Activated naive CD4-positive, alpha-beta T cell treated with anti-CD3 and anti-CD28 coated beads, Interleukin-2, amount 50 U/mL, for 72 hours (primary cell): Measurements from ENCODE around the gene PPP1R3C. TPM values are rescaled to one million over a fixed set of nuclear protein-coding genes. Genes with fewer than 3 reads are reported as not detected.
A peak's percentile ranks its signal among the peaks of the same experiment; 100 is the strongest.

Experiments
- ATAC-seq, 2 donors: fragments of 150-1000 bp; cut with Tn5 transposase; 2 replicates each; pipeline ENCODE4 v1.10.0; 2021; ENCODE audit warnings: mild to moderate bottlenecking in 2 of 2, moderate library complexity in 2 of 2
- DNase-seq, 2 donors: peaks; one replicate each; pipeline ENCODE4 v3.0.0; 2021 to 2022; ENCODE audit warnings: low spot score in 2 of 2
- H3K27ac Mint-ChIP-seq, 2 donors: one replicate each; pipeline ENCODE4 v1.8.0; 2022; ENCODE audit warnings: mild to moderate bottlenecking in 2 of 2, mixed read lengths in 2 of 2
- H3K36me3 Mint-ChIP-seq, 2 donors: one replicate each; pipeline ENCODE4 v1.8.0; 2022; ENCODE audit warnings: mixed read lengths in 2 of 2
- H3K9me3 Mint-ChIP-seq, 2 donors: one replicate each; pipeline ENCODE4 v1.8.0; 2022; ENCODE audit warnings: mixed read lengths in 2 of 2
- total RNA-seq, 2 donors: library from RNA; stranded (reverse); gene quantifications; one replicate each; pipeline ENCODE4 v1.2.3, GENCODE V29; 2022

The PPP1R3C gene
- under 1 TPM; 0.09 to 0.82 TPM for total RNA-seq

DNA sequence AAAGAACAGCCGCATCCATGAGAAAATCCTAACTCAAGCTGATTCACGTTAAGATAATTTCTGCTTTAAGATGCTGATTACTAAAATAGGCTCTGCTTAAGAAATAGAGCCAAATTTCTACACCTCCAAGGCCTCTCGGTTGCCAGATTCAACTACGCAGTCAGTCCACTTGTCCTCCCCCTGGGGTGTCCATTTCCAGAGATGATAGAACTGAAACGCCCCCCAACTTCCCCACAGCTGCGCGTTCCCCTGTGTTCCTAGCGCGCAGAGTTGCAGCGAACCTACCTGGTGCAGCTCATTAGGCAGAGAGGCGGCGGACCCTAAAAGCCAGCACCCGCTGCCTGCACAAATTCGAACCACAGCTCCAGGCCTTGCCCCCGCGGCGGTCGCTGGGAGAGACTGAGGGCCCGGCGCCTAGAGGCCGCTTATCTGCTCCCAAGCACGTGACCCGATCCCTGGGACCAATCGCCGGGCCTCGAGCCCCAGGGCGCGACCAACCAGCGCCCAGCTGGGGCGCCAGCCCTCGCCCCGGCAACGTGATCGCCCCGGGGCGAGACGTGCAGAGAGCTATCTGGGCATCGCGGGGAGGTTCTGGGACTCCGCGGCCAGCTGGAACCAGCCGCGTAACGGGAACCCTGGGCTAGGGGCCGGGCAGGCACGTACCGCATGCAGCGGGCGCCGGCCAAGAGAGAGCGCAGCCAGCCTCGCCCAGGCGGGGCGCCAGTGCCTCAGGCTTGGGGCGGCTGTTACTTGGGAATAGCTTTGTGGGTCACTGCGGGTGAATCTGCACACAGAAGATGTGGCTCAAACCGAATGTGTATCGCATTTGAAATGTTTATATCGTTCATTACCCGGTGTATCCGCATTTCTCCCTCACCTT, at the start of gene PPP1R3C:
Gene PPP1R3C, minus strand, starts transcription at position 401 of the 880 bp plus-strand sequence. Its CDS starts 102 bp downstream, at position 299.
- ATAC-seq: peak; percentile 86 to 95
- Mint-ChIP-seq H3K27ac (no peak within 1 kb of the TSS), H3K36me3 (no peaks in the 10 kb centered on the region), H3K9me3 (no peaks in the 10 kb centered on the region)
- DNase-seq: peak; percentile 61 to 70

DNA sequence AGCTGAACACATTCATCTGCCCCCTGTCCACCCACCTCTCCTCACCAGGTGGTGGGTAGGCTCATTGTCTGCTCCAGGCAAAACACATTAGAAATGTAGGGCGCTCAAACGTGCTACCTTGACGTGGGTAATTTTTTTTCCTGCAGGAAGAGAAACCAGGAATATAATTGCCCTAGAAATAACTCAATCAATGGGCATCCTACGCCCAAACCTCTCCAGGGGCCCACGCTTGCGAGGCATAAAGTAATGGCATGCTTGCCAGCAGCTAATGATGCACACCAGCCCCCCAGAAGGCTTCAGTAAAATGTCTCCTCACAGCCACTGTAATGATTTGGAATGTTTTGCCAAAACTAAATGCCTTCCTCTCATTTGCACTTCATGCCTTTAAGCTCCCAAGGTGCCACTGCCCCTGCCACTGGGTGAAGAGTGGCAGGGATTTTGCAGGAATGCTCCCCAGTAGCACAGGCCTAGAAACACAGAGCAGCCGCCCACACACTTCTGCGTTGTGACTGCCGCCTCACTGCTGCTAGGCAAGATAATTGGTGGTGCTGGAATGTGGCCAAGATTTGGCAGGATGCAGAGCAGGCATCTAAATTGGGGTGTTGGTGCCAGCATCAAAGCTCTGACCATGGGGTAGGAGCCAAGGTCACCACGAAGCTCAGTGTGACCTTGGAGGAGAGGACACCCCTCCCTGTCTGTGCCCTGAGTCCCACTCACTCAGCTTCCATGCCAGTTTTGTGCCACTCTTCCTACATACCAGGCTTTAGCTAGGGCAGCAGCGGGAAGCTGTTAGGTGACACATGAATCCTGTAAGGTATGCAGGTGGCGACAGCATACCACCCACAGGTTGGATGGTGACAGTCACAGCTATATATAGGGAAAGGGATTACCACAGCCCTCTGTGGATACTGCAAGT, 48.7 kb upstream of the PPP1R3C start:
- Mint-ChIP-seq H3K36me3 (no peaks in the 10 kb centered on the region), H3K27ac (no peak overlapping the region), H3K9me3 (no peaks in the 10 kb centered on the region)
- DNase-seq (no peak), ATAC-seq (no peak)

DNA sequence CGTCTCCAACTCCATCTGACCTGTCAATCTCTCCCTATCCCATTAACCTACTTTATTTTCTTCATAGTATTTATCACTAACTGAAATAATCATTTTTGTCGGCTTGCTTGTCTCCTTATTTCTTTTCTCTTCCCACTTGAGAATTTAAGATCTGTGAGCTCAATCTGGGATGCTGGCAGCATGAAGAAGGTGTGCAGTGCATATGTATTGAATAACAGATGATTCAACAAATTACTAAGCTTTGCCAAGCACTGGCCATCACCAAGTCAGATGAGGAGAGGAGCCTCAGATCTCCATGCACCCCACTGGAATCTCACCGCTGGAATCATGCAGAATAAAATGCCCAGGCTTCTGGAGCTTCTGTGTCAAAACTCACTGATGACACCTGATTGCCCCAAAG, 47.6 kb upstream of the PPP1R3C start:
- ATAC-seq (no peak), DNase-seq (no peak)
- Mint-ChIP-seq H3K9me3 (no peaks in the 10 kb centered on the region), H3K36me3 (no peaks in the 10 kb centered on the region), H3K27ac (no peak overlapping the region)

DNA sequence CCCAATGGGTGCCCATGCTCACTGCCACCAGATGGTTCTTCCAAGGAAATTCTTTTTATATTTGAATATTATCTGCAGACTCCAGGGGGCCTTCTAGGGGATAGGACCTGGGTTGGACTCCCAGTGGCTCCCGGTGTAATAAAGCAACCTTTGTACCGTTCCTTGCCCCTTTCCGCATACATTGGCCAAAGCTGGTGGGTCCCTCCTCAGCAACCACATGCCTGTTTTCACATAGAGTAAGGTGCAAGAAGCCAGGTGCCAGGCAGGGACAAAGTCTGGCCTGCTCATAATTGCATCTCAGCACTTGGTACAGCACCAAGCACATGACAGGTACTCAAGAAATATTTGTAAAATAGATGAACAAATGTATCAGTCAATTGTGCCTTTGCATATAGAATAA, 46.4 kb upstream of the PPP1R3C start:
- DNase-seq (no peak), ATAC-seq (no peak)
- Mint-ChIP-seq H3K36me3 (no peaks in the 10 kb centered on the region), H3K9me3 (no peaks in the 10 kb centered on the region), H3K27ac (no peak overlapping the region)

DNA sequence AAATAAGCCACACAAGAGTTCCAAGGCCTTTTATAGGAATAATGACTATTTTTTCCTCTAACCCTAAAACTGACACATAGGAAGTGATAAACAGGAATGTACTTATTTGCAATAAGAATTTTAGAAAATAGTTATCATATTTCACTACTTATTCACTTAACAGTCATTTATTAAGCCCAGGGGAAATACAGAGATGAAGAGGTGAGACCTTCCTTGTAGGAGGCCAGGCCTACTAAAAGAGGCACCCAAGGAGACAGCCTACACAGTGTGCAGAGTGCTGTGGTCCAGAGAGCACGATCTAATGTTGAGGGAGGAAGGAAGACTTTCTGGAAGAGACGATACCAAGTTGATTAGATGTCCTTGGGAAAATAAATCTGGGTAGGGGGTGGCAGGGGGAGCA, 45.0 kb upstream of the PPP1R3C start:
- ATAC-seq (no peak), DNase-seq (no peak)
- Mint-ChIP-seq H3K36me3 (no peaks in the 10 kb centered on the region), H3K27ac (no peak overlapping the region), H3K9me3 (no peaks in the 10 kb centered on the region)

DNA sequence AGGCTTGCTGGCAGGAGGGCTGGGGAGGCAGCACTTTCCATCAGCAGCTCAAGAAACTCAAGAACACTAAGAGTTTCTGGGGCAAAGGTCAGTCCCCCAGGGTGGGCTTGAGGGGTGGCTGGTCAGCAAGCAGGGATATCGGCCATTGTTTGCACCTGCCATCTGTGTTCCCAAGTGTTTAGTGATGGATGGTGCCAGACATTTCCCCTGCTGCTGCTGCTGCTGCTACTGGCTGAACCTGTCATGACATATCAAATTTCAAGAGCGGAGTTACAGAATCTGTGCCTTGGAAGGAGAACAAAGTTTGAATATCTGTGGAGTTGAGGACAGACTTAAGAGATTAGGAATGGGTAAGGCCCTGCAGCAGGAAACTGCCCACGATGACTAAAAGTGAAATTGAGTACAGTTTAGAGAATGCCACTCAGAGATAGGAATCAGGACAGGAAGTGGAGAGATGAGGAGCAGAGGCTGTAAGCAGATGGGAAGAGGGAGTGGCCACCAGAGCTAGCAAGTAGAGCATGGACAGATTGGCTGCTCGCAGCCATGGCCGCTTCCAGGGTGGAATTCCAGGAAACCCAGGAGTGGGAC, 39.2 kb upstream of the PPP1R3C start:
- Mint-ChIP-seq H3K36me3 (no peaks in the 10 kb centered on the region), H3K27ac (no peak overlapping the region), H3K9me3 (no peaks in the 10 kb centered on the region)
- DNase-seq: no peak
- ATAC-seq: peak in 1 of 2 donors; percentile 57

DNA sequence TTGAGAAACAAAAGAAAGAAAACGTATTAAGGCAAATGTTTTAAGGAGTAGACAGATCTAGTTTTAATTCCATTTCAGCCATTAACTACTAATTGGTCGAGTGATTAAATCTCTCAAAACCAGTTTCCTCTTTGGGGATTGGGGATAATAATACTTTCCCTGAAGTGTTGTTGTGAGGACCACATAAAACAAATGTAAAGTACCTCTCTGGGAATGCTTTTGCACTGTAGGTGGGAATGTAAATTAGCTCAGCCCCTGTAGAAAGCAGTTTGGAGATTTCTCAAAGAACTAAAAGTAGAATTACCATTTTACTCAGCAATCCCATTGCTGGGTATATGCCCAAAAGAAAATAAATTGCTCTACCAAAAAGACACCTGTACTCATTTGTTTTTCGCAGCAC, 36.0 kb upstream of the PPP1R3C start:
- Mint-ChIP-seq H3K9me3 (no peaks in the 10 kb centered on the region), H3K27ac (no peak overlapping the region), H3K36me3 (no peaks in the 10 kb centered on the region)
- no peak for DNase-seq
- ATAC-seq: no peak

DNA sequence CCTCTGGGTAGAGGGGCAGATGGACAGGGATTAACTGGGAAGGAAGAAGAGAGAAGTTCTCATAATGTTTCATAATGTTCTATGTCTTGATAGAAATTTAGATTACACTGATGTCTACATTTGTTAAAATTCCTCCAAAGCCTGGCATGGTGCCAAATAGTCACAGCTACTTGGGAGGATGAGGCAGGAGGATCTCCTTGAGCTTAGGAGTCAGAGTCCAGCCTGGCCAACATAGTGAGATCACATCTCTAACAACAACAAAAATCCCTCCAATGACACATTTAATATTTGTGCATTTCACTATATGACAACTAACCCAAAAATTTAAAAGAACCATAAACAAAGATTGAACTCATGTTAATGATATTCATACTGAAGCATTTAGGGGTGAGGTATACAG, 33.0 kb upstream of the PPP1R3C start:
- Mint-ChIP-seq H3K36me3 (no peaks in the 10 kb centered on the region), H3K9me3 (no peaks in the 10 kb centered on the region), H3K27ac (no peak overlapping the region)
- DNase-seq (no peak), ATAC-seq (no peak)

DNA sequence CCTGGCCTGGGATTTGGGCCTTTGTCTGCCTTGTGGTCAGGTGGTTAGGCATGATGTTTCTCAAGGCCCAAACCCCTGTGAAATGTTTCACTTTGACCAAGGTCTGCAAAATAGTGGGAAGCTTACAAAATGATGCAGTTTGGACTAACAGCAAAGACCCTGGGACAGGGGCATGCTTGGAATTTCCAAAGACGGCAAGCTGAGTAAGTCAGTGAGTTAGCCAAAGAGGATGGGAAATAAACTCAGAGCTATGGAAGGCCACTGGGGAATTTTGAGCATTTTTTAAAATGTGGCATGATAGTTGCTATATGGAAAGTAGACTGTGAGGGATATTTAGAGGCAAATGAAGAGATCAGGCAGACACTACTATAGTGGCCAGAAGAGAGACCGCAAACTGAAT, 31.6 kb upstream of the PPP1R3C start:
- DNase-seq (no peak), ATAC-seq (no peak)
- H3K36me3 Mint-ChIP-seq: no peaks in the 10 kb centered on the region
- no peak overlapping the region for H3K27ac Mint-ChIP-seq
- no peaks in the 10 kb centered on the region for H3K9me3 Mint-ChIP-seq

DNA sequence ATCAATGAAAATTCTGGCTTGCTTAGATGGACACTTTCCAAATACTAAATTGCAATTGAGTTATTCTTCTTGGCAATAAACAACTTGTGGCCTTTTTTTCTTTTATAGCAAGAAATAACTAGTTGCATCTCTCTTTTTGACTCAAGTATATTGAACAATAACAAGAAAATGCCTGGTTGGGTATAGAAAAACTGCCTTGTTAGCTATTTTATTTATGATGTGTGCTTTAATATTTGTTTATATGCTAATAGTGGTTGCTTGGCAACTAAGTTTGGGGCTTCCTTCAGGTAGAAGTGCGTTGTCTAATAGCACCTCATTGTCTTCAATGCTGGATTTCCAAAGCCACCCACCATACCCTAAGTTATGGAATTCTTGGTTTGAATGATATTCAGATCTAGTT, 30.1 kb upstream of the PPP1R3C start:
- H3K36me3 Mint-ChIP-seq: no peaks in the 10 kb centered on the region
- H3K27ac Mint-ChIP-seq: no peak overlapping the region

DNA sequence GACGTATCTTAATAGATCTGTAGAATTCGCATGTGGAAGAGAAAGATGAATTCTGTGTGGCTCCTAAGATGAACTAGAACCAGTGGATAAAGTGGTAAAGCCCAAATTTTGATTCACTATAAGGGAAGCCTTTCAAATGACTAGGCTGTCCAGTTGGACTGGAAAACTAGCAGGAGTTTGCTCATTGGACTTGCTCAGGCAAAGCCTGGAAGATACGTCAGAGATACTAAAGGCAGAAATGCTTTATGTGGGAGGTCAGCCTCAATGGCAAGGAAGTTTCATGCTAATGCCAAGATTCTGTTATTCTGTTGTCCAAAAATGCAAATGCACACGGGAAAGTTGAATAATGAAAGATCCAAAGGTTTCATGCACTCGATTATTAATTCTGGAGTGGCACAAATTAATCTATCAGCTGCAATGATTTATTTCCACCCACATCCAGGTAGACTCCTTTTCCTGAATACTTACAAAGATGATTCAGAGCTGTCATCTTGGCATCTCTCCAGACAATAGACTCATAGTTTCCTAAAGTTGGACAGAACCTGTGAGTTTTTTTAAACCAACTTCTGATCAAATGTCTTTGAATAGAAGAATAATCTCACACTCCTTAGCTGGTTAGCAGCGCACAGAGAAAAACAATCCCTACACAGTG, 20.5 kb upstream of the PPP1R3C start:
- no peaks in the 10 kb centered on the region for H3K36me3 Mint-ChIP-seq

More for the DNA sequence above, 30.1 kb upstream of the PPP1R3C start:
- no peaks in the 10 kb centered on the region for H3K9me3 Mint-ChIP-seq
- DNase-seq: no peak
- ATAC-seq: no peak

DNA sequence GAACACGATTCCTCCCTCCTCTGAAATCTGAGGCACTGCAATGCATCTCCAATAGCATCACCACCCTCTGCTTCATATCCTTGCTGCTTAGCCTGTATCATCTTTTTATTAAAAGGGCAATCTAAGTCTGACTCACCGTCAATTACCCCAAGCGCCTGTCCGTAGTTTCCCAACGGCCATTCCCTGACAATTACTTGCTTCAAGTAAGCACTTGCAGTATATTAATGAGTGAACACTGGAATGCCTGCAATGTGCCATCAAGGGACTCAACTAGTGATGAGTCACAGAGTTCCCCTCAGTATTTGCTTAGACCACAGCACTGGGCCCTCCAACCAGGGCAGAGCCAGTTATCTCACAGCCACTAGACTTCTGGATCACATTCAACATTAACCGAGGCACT, 19.5 kb upstream of the PPP1R3C start:
- ATAC-seq: no peak
- H3K36me3 Mint-ChIP-seq: no peaks in the 10 kb centered on the region
- H3K9me3 Mint-ChIP-seq: no peaks in the 10 kb centered on the region
- no peak for DNase-seq
- H3K27ac Mint-ChIP-seq: no peak overlapping the region

More for the DNA sequence above, 20.5 kb upstream of the PPP1R3C start:
- Mint-ChIP-seq H3K9me3 (no peaks in the 10 kb centered on the region), H3K27ac (no peak overlapping the region)
- ATAC-seq (no peak), DNase-seq (no peak)

DNA sequence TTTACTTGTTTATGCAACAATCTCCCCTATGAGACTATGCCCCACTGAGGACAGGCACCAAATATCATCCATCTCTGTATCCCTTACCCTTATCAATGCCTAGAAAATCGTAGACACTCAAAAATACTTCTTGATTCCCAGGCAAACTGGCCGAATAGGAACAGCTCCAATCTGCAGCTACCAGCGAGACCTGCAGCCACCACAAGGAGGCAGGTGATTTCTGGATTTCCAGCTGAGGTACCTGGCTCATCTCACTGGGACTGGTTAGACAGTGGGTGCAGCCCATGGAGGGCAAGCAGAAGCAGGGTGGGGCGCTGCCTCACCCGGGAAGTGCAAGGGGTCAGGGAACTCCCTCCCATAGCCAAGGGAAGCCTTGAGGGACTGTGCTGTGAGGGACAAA, 10.8 kb upstream of the PPP1R3C start:
- no peak for ATAC-seq
- Mint-ChIP-seq H3K36me3 (no peaks in the 10 kb centered on the region), H3K9me3 (no peaks in the 10 kb centered on the region), H3K27ac (no peak overlapping the region)
- no peak for DNase-seq

DNA sequence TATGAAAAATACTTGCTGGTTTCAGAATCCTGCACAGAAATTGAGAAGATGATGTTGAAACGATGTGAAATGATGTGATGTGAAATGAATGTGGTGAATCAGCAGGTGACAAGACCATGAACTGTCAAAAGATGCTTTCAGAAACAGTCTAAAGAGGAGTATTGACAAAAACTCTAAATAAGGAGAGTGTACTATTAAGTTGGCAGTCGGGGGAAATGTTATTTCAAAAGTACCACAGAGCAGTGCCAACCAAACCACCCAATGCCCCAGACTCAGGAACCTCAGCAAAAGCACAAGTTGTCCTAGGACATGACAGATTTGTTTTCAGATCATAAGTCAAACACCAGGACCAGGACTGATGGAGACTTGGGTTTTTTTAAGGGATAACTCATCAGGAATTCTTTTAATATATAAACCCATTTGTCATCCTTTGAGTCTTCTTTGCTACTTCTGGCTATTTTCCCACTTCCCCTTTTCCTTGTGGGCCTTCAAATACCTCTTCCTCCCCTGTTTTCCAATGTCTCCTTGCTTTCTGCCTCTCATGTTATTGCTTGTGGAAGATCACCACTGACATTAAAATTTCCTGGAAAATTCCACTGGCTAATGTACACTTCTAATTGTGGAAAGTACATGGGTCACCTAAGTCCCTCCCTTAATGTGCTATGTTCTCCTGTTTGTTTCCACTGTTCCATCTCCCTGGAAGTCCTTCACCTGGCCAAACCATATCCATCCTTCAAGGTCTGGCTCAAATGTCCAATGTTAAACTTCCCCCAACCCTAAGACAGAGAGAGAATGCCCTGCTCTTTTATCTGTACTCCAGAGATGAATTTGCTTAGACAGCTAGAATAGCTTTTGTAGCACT, 10.2 kb upstream of the PPP1R3C start:
- no peak overlapping the region for H3K27ac Mint-ChIP-seq
- DNase-seq: no peak
- no peaks in the 10 kb centered on the region for H3K36me3 Mint-ChIP-seq
- no peaks in the 10 kb centered on the region for H3K9me3 Mint-ChIP-seq
- peak in 1 of 2 donors; percentile 48 for ATAC-seq

DNA sequence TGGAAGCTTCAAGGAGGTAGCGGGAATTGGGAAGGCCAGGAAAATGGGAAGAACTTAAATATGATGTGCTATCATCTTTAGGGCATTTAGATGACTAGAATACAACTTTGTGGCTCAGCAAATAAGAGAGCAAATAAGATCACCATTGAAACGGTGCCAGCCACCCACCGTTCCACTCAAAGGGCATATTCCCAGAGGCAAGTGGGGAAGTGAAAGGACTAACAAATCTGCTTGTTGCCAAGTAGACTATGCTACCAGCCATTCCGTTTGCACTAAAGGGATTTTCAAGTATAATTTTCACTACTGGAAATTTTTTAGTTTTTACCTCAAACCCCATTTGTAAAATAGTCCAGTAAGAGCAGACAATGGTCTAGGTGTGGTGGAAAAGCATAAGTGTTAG, 4.0 kb upstream of the PPP1R3C start:
- no peaks in the 10 kb centered on the region for H3K9me3 Mint-ChIP-seq
- DNase-seq (no peak), ATAC-seq (no peak)
- H3K36me3 Mint-ChIP-seq: no peaks in the 10 kb centered on the region
- H3K27ac Mint-ChIP-seq: peak overlapping the region in 1 of 2 donors; percentile 57
